Endothelial cell of umbilical vein (primary cell): ENCODE results near the gene FANCG. TPM values are rescaled to one million over a fixed set of nuclear protein-coding genes. Genes with fewer than 3 reads are reported as not detected.
A peak's percentile ranks its signal among the peaks of the same experiment; 100 is the strongest.

Experiments used
- BruUV-seq: library from RNA; stranded (reverse); fragments of 400-500 nt; replicated peaks from 2 replicates; lab custom pipeline; 2021; lab: Mats Ljungman, UMichigan
- CTCF ChIA-PET: fragments of 300-600, 350-600 bp; sonication (Branson Sonifier 250); formaldehyde crosslinking; loops from one replicate; lab custom pipeline; 2021; ENCODE audit warnings: antibody characterized with exemption, inconsistent platforms; lab: Charles Lee
- POLR2A ChIA-PET: fragments of 300-600, 350-600 bp; sonication (Branson Sonifier 250); formaldehyde crosslinking; loops from one replicate; lab custom pipeline; 2021; ENCODE audit warnings: antibody characterized with exemption, inconsistent platforms; lab: Charles Lee
- DNase-seq: peaks from one replicate; pipeline ENCODE4 v3.0.0-alpha.2; 2011; ENCODE audit warnings: low read depth, low spot score
- FAIRE-seq: peaks from 2 replicates; lab custom pipeline; 2011; peaks lifted over from hg19 to GRCh38; lab: Jason Lieb, UNC
- H2AFZ ChIP-seq: 2 replicates; pipeline ENCODE4 v1.6.0; 2012; ENCODE audit warnings: low read depth, low read length, control low read depth, inconsistent platforms
- H3K27ac ChIP-seq: 2 replicates; pipeline ENCODE4 v1.5.1; 2011; ENCODE audit warnings: low read depth, mild to moderate bottlenecking, control low read depth, low read length, moderate library complexity; ENCODE audit not compliant: insufficient read depth
- H3K27me3 ChIP-seq, 2 experiments: 2 replicates each; pipeline versions ENCODE4 v1.6.0 to v1.6.1; 2011; ENCODE audit warnings: low read length in 2 of 2, mixed read lengths in 1 of 2; ENCODE audit not compliant: control insufficient read depth in 2 of 2, insufficient read depth in 2 of 2
- H3K36me3 ChIP-seq, 2 experiments: 2 replicates in 1 of 2; 3 replicates in 1 of 2; pipeline ENCODE4 v1.5.1; 2011; ENCODE audit warnings: low read length in 2 of 2, mild to moderate bottlenecking in 1 of 2, moderate library complexity in 1 of 2; ENCODE audit not compliant: control insufficient read depth in 2 of 2, insufficient read depth in 2 of 2; ENCODE audit errors: extremely low read depth in 1 of 2
- H3K4me1 ChIP-seq: 3 replicates; pipeline ENCODE4 v1.5.1; 2011; ENCODE audit warnings: mild to moderate bottlenecking, low read length; ENCODE audit not compliant: control insufficient read depth, insufficient read depth; ENCODE audit errors: extremely low read depth
- H3K4me2 ChIP-seq: 2 replicates; pipeline ENCODE4 v1.6.1; 2011; ENCODE audit warnings: low read length, control low read depth, mixed read lengths; ENCODE audit not compliant: insufficient read depth
- H3K4me3 ChIP-seq, 3 experiments: fragments of 200-600 bp in 1 of 3; sonication (generic), shearing (Covaris generic) in 1 of 3; replicated peaks in 1 of 3; 2 replicates each; pipeline ENCODE4 v1.5.1; 2011 to 2016; ENCODE audit warnings: control low read depth in 3 of 3, low read length in 3 of 3, mild to moderate bottlenecking in 2 of 3, inconsistent platforms in 1 of 3, low read depth in 1 of 3, moderate library complexity in 1 of 3; ENCODE audit not compliant: insufficient read depth in 1 of 3
- H3K79me2 ChIP-seq: 2 replicates; pipeline ENCODE4 v1.6.0; 2012; ENCODE audit warnings: low read length, inconsistent platforms; ENCODE audit not compliant: control insufficient read depth, insufficient read depth
- H3K9ac ChIP-seq: replicated peaks from 2 replicates; pipeline ENCODE3; 2011; ENCODE audit warnings: low read length, control low read depth; ENCODE audit not compliant: insufficient read depth; ENCODE audit errors: extremely low read depth
- H3K9me1 ChIP-seq: replicated peaks from 3 replicates; pipeline ENCODE4 v1.6.0; 2011; ENCODE audit warnings: mild to moderate bottlenecking, low read length; ENCODE audit not compliant: control insufficient read depth, insufficient read depth; ENCODE audit errors: extremely low read depth
- H3K9me3 ChIP-seq: replicated peaks from 2 replicates; pipeline ENCODE4 v1.5.1; 2012; ENCODE audit warnings: low read length, inconsistent platforms; ENCODE audit not compliant: control insufficient read depth, insufficient read depth
- H4K20me1 ChIP-seq: replicated peaks from 2 replicates; pipeline ENCODE3; 2011; ENCODE audit warnings: mild to moderate bottlenecking, low read length; ENCODE audit not compliant: control insufficient read depth, insufficient read depth; ENCODE audit errors: extremely low read depth
- CTCF ChIP-seq, 2 donors: IDR thresholded peaks; 1 replicate in 1 of 2; 2 replicates in 1 of 2; pipeline ENCODE4 v1.5.1; 2011; ENCODE audit warnings: low read length in 2 of 2, mild to moderate bottlenecking in 2 of 2, moderate library complexity in 2 of 2, control low read depth in 1 of 2, inconsistent platforms in 1 of 2, low read depth in 1 of 2; ENCODE audit not compliant: insufficient read depth in 1 of 2; ENCODE audit errors: extremely low read depth in 1 of 2
- EZH2 ChIP-seq: IDR thresholded peaks from 2 replicates; pipeline ENCODE4 v1.6.1; 2012; ENCODE audit warnings: borderline replicate concordance, low read depth, mild to moderate bottlenecking, moderate library complexity, low read length, inconsistent platforms; ENCODE audit not compliant: severe bottlenecking
- FOS ChIP-seq: IDR thresholded peaks from 2 replicates; pipeline ENCODE4 v1.6.1; 2011; ENCODE audit warnings: mild to moderate bottlenecking, low read length, moderate library complexity, borderline replicate concordance; ENCODE audit not compliant: insufficient read depth
- GATA2 ChIP-seq: IDR thresholded peaks from 2 replicates; pipeline ENCODE4 v1.7.0; 2011; ENCODE audit warnings: low read depth, mild to moderate bottlenecking, moderate library complexity, mixed read lengths, low read length; ENCODE audit not compliant: insufficient read length, insufficient read depth
- JUN ChIP-seq: IDR thresholded peaks from 2 replicates; pipeline ENCODE4 v1.6.1; 2011; ENCODE audit warnings: borderline replicate concordance, low read depth; ENCODE audit not compliant: insufficient read length, insufficient read depth
- MYC ChIP-seq: IDR thresholded peaks from one replicate; pipeline ENCODE4 v1.6.1; 2011; ENCODE audit warnings: mild to moderate bottlenecking, low read depth, low read length
- POLR2A ChIP-seq: IDR thresholded peaks from 2 replicates; pipeline ENCODE4 v1.6.1; 2012; ENCODE audit warnings: low read depth, mild to moderate bottlenecking, control low read depth, low read length
- POLR2AphosphoS5 ChIP-seq: IDR thresholded peaks from 2 replicates; pipeline ENCODE4 v1.6.1; 2012; ENCODE audit warnings: low read depth, mild to moderate bottlenecking, control low read depth, low read length, moderate library complexity; ENCODE audit not compliant: insufficient read depth
- dilution Hi-C: fragments of 300-500 bp; cut with MboI; formaldehyde crosslinking; loops from one replicate; pipeline ENCODE4 v1.15.0; 2019; ENCODE audit warnings: low sequenced_read_pairs; ENCODE audit not compliant: extremely low pct_ligation_motif_present
- intact Hi-C: fragments of 100-400 bp; cut with micrococcal nuclease; formaldehyde crosslinking; loops from one replicate; pipeline ENCODE4 v1.10.0; 2022
- polyA plus RNA-seq, 4 experiments: library from polyadenylated mRNA; depleted of rRNA in 3 of 4; stranded (reverse) in 3 of 4; unstranded in 1 of 4; fragments of >200 nt; gene quantifications; 2 replicates each; pipeline versions ENCODE4 v1.2.1 to v1.2.3, GENCODE V29; 2011 to 2012; ENCODE audit warnings: missing spikeins in 1 of 4
- total RNA-seq: library from RNA; stranded (reverse); gene quantifications from 2 replicates; pipeline ENCODE4 v1.2.3, GENCODE V29; 2021

The FANCG gene
- total and polyA plus RNA-seq, 2 donors (not counting 3 experiments of a cell fraction or from before 2014, with no cell fraction given): 31.6 to 58.0 TPM

GRCh38 chr9:35059438-35059837 lies 20.3 kb downstream of the FANCG start:
- Histone ChIP-seq H3K4me1 (no peaks in the 10 kb centered on the region), H3K36me3 (peaks cover 68 to 77% of the 10 kb centered on the region in 2 experiments), H3K4me2 (no peak overlapping the region), H3K9me1 (no peaks in the 10 kb centered on the region), H3K27ac (no peak overlapping the region), H3K79me2 (peaks cover 19% of the 10 kb centered on the region), H3K9ac (no peak overlapping the region), H2AFZ (no peak overlapping the region), H3K27me3 (no peaks in the 10 kb centered on the region), H4K20me1 (no peaks in the 10 kb centered on the region), H3K4me3 (no peak overlapping the region), H3K9me3 (no peaks in the 10 kb centered on the region)
- POLR2A ChIA-PET: interaction anchor here (1.4 kb wide), 1 partner anchor 13 kb away, joined by 5 read pairs; the partner anchor contains the start of gene VCP
- BruUV-seq: TSS peak; percentile 6
- CTCF ChIA-PET: interaction anchor here (0.6 to 1.4 kb wide), 2 partner anchors 13 to 160 kb away, joined by 3 to 4 read pairs; partner anchors contain the start of gene VCP
- no peak for FAIRE-seq
- intact Hi-C loops (no loop called here), dilution Hi-C loops (no loop called here)
- TF ChIP-seq JUN (no peak), FOS (no peak), CTCF (IDR thresholded peaks at IDR 0.05; ENCODE audit: extremely low read depth in 1 of 2, insufficient read depth in 1 of 2, low read depth in 1 of 2, low read length in 2 of 2) (no peak), MYC (no peak), GATA2 (no peak)
- DNase-seq: no peak

- POLR2A ChIA-PET: no interaction called here
- Histone ChIP-seq H2AFZ (no peak overlapping the region), H3K4me2 (no peak overlapping the region), H3K27me3 (no peaks in the 10 kb centered on the region), H3K4me3 (no peak overlapping the region), H3K79me2 (peaks cover 3% of the 10 kb centered on the region), H3K27ac (no peak overlapping the region), H3K4me1 (no peaks in the 10 kb centered on the region), H3K9me1 (no peaks in the 10 kb centered on the region), H3K9me3 (no peaks in the 10 kb centered on the region), H3K9ac (no peak overlapping the region), H4K20me1 (no peaks in the 10 kb centered on the region), H3K36me3 (peaks cover 48 to 59% of the 10 kb centered on the region in 2 experiments)
- dilution Hi-C loops (no loop called here), intact Hi-C loops (no loop called here)
- no TSS peak for BruUV-seq
- TF ChIP-seq JUN: no peak
- no peak for TF ChIP-seq MYC
- TF ChIP-seq POLR2A: no peak
- TF ChIP-seq EZH2: no peak
- TF ChIP-seq GATA2: no peak
- no peak for TF ChIP-seq FOS
- TF ChIP-seq POLR2AphosphoS5: no peak
- no peak for DNase-seq
- CTCF ChIA-PET: interaction anchor here (1.9 kb wide), 1 partner anchor 157 kb away, joined by 4 read pairs; no protein-coding TSS in a partner anchor
- FAIRE-seq: no peak
Observed at GRCh38 chr9:35057271-35057620, 22.5 kb downstream of the FANCG start.
